ENCODE results near the gene PSMB7.

DNA sequence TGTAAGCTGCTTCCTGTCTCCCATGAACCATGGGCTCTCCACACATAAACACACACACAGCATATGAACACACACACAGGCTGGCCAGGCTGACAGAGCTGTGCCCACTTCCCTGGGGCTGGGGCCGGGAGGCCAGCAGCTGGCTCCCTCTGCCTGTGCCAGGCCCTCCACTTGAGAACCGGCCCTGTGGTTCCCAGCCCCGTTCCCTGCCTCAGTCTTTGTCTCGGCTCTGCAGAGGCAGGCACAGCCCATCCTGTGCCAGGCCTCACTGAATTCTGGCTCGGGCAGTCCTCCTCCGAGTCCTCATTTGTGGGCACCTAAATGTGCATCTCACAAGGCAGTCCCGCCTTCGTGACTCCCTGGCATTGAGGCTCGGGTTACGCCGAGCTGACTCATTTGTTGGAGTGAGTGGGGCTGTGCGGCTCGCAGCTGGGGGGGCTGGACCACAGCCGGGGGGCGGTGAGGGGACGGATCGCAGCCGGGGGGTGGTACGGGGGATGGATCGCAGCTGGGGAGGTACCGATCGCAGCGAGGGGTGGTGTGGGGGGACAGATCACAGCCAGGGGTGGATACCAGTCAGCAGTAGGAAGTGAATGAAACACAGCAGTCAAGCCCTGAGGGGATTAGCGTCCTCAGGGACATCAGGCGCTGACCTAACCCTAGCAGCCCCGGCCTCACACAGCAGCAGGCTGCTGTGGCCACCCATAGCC lies 72.3 kb downstream of the PSMB7 start:
- TF ChIP-seq, protein P1, sequence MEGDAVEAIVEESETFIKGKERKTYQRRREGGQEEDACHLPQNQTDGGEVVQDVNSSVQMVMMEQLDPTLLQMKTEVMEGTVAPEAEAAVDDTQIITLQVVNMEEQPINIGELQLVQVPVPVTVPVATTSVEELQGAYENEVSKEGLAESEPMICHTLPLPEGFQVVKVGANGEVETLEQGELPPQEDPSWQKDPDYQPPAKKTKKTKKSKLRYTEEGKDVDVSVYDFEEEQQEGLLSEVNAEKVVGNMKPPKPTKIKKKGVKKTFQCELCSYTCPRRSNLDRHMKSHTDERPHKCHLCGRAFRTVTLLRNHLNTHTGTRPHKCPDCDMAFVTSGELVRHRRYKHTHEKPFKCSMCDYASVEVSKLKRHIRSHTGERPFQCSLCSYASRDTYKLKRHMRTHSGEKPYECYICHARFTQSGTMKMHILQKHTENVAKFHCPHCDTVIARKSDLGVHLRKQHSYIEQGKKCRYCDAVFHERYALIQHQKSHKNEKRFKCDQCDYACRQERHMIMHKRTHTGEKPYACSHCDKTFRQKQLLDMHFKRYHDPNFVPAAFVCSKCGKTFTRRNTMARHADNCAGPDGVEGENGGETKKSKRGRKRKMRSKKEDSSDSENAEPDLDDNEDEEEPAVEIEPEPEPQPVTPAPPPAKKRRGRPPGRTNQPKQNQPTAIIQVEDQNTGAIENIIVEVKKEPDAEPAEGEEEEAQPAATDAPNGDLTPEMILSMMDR (IDR thresholded peaks at IDR 0.05), result no peak
- TF ChIP-seq POLR2A (IDR thresholded peaks at IDR 0.05), result no peak
